Fibroblast of lung (primary cell): ENCODE data around the gene LINS1. TPM values are rescaled to one million over a fixed set of nuclear protein-coding genes. Genes with fewer than 3 reads are reported as not detected.

Experiments
- DNase-seq, 2 donors: peaks; one replicate each; pipeline versions ENCODE4 v3.0.0 to v3.0.0-alpha.2; 2010; ENCODE audit warnings: low read depth in 2 of 2
- H2AFZ ChIP-seq: 2 replicates; pipeline ENCODE4 v1.5.1; 2012; ENCODE audit warnings: low read length, control low read depth, inconsistent platforms
- H3K27ac ChIP-seq: 2 replicates; pipeline ENCODE4 v1.5.1; 2011; ENCODE audit warnings: low read length, control low read depth; ENCODE audit not compliant: insufficient read depth
- H3K27me3 ChIP-seq: 2 replicates; pipeline ENCODE4 v1.5.1; 2011; ENCODE audit warnings: mild to moderate bottlenecking, low read length; ENCODE audit not compliant: control insufficient read depth, insufficient read depth
- H3K36me3 ChIP-seq: 2 replicates; pipeline ENCODE4 v1.5.1; 2011; ENCODE audit warnings: low read length; ENCODE audit not compliant: control insufficient read depth, insufficient read depth
- H3K4me1 ChIP-seq: 2 replicates; pipeline ENCODE4 v1.5.1; 2011; ENCODE audit warnings: low read length; ENCODE audit not compliant: control insufficient read depth, insufficient read depth; ENCODE audit errors: extremely low read depth
- H3K4me2 ChIP-seq: 2 replicates; pipeline ENCODE4 v1.5.1; 2011; ENCODE audit warnings: low read length, control low read depth; ENCODE audit not compliant: insufficient read depth; ENCODE audit errors: extremely low read depth
- H3K4me3 ChIP-seq, 4 experiments: fragments of 200-600 bp in 1 of 4; sonication (generic) in 1 of 4; replicated peaks in 1 of 4; 2 replicates each; pipeline ENCODE4 v1.5.1; 2011 to 2016; ENCODE audit warnings: low read length in 4 of 4, low read depth in 3 of 4, mild to moderate bottlenecking in 3 of 4, control low read depth in 2 of 4, inconsistent platforms in 1 of 4, mixed read lengths in 1 of 4; ENCODE audit not compliant: insufficient read depth in 1 of 4; ENCODE audit errors: control extremely low read depth in 1 of 4
- H3K79me2 ChIP-seq: 2 replicates; pipeline ENCODE4 v1.5.1; 2012; ENCODE audit warnings: mild to moderate bottlenecking, low read length, inconsistent platforms; ENCODE audit not compliant: control insufficient read depth, insufficient read depth
- H3K9ac ChIP-seq: 2 replicates; pipeline ENCODE4 v1.5.1; 2011; ENCODE audit warnings: mild to moderate bottlenecking, low read length, control low read depth; ENCODE audit not compliant: insufficient read depth
- H3K9me3 ChIP-seq: 2 replicates; pipeline ENCODE4 v1.5.1; 2012; ENCODE audit warnings: low read depth, low read length; ENCODE audit not compliant: control insufficient read depth, insufficient read depth
- H4K20me1 ChIP-seq: 2 replicates; pipeline ENCODE4 v1.5.1; 2011; ENCODE audit warnings: low read length; ENCODE audit not compliant: control insufficient read depth, insufficient read depth; ENCODE audit errors: extremely low read depth
- CTCF ChIP-seq, 2 donors: IDR thresholded peaks in 1 of 2; conservative IDR thresholded peaks in 1 of 2; 1 replicate in 1 of 2; 2 replicates in 1 of 2; pipeline ENCODE4 v1.5.1; 2011 to 2012; ENCODE audit warnings: low read length in 2 of 2, control low read depth in 1 of 2, inconsistent platforms in 1 of 2, low read depth in 1 of 2, mild to moderate bottlenecking in 1 of 2
- EZH2 ChIP-seq: IDR thresholded peaks from 2 replicates; pipeline ENCODE4 v1.5.1; 2012; ENCODE audit warnings: low read length, control low read depth, mild to moderate bottlenecking; ENCODE audit errors: missing control alignments
- polyA plus RNA-seq, 2 donors: library from polyadenylated mRNA; depleted of rRNA in 1 of 2; stranded (reverse) in 1 of 2; unstranded in 1 of 2; fragments of >200 nt; gene quantifications; 2 replicates each; pipeline ENCODE4 v1.2.1, GENCODE V29; 2011 to 2012; ENCODE audit warnings: missing spikeins in 1 of 2
- total RNA-seq: library from RNA; depleted of rRNA; stranded (reverse); fragments of >200 nt; gene quantifications from 2 replicates; pipeline ENCODE4 v1.2.1, GENCODE V29; 2014

Gene LINS1
- total and polyA plus RNA-seq, 2 donors (not counting 1 experiment from before 2014, with no cell fraction given) = 7.3 to 9.4 TPM

GRCh38 chr15:100544338-100544841 lies 57.6 kb downstream of the LINS1 start:
- Histone ChIP-seq H3K36me3 (no peaks in the 10 kb centered on the region), H3K27ac (no peak overlapping the region), H3K79me2 (no peaks in the 10 kb centered on the region), H4K20me1 (no peaks in the 10 kb centered on the region), H3K9me3 (no peaks in the 10 kb centered on the region), H3K4me2 (no peak overlapping the region), H3K9ac (no peak overlapping the region), H3K4me3 (no peak overlapping the region), H3K4me1 (no peaks in the 10 kb centered on the region), H3K27me3 (no peaks in the 10 kb centered on the region), H2AFZ (no peak overlapping the region)
- TF ChIP-seq EZH2 (no peak), CTCF (conservative IDR thresholded peaks at IDR 0.05 in 1 of 2, IDR thresholded peaks at IDR 0.05 in 1 of 2; ENCODE audit: low read depth in 1 of 2, low read length in 2 of 2) (no peak)
- DNase-seq = no peak

- TF ChIP-seq CTCF (conservative IDR thresholded peaks at IDR 0.05 in 1 of 2, IDR thresholded peaks at IDR 0.05 in 1 of 2; ENCODE audit: low read depth in 1 of 2, low read length in 2 of 2) (no peak), EZH2 (no peak)
- Histone ChIP-seq H2AFZ (no peak overlapping the region), H3K27me3 (no peaks in the 10 kb centered on the region), H4K20me1 (no peaks in the 10 kb centered on the region), H3K27ac (no peak overlapping the region), H3K4me3 (no peak overlapping the region), H3K4me1 (no peaks in the 10 kb centered on the region), H3K79me2 (no peaks in the 10 kb centered on the region), H3K9me3 (no peaks in the 10 kb centered on the region), H3K4me2 (no peak overlapping the region), H3K36me3 (no peaks in the 10 kb centered on the region), H3K9ac (no peak overlapping the region)
- no peak for DNase-seq
Measured at GRCh38 chr15:100542290-100542689, 59.7 kb downstream of the LINS1 start.

- Histone ChIP-seq H4K20me1 (no peaks in the 10 kb centered on the region), H3K4me2 (no peak overlapping the region), H3K27ac (no peak overlapping the region), H3K9ac (no peak overlapping the region), H3K4me1 (no peaks in the 10 kb centered on the region), H3K79me2 (no peaks in the 10 kb centered on the region), H3K36me3 (no peaks in the 10 kb centered on the region), H3K9me3 (no peaks in the 10 kb centered on the region), H3K4me3 (no peak overlapping the region), H3K27me3 (no peaks in the 10 kb centered on the region), H2AFZ (no peak overlapping the region)
- TF ChIP-seq CTCF (conservative IDR thresholded peaks at IDR 0.05 in 1 of 2, IDR thresholded peaks at IDR 0.05 in 1 of 2; ENCODE audit: low read depth in 1 of 2, low read length in 2 of 2) = no peak
- TF ChIP-seq EZH2 = no peak
- no peak for DNase-seq
Measured at GRCh38 chr15:100537331-100537730, 64.7 kb downstream of the LINS1 start.
